Neural cell (in vitro differentiated cells): ENCODE data around the gene SIRT3. TPM values are rescaled to one million over a fixed set of nuclear protein-coding genes. Genes with fewer than 3 reads are reported as not detected.

Experiments
- H2AFZ ChIP-seq: fragments of 200-600, 300-800 bp; sonication (generic), shearing (Covaris generic); 2 replicates; pipeline ENCODE4 v1.6.0; 2014; ENCODE audit warnings: low read depth, mild to moderate bottlenecking, antibody characterized with exemption, low read length, moderate library complexity
- H3F3A ChIP-seq: fragments of 200-600 bp; shearing (Covaris generic); 2 replicates; pipeline ENCODE4 v1.6.1; 2016; ENCODE audit warnings: mild to moderate bottlenecking, moderate library complexity, mixed read lengths, antibody characterized with exemption, low read length; ENCODE audit not compliant: insufficient read depth, poor library complexity, severe bottlenecking
- H3K27ac ChIP-seq: fragments of 200-600, 300-800 bp; sonication (generic), shearing (Covaris generic); 2 replicates; pipeline ENCODE4 v1.5.1; 2014; ENCODE audit warnings: mild to moderate bottlenecking, low read length, moderate library complexity
- H3K27me3 ChIP-seq: fragments of 300-800, 200-600 bp; sonication (generic), shearing (Covaris generic); 2 replicates; pipeline ENCODE4 v1.6.0; 2014; ENCODE audit warnings: mild to moderate bottlenecking, low read depth, low read length, moderate library complexity; ENCODE audit not compliant: insufficient read depth
- H3K36me3 ChIP-seq: fragments of 300-800, 200-600 bp; sonication (generic), shearing (Covaris generic); 2 replicates; pipeline ENCODE4 v1.5.1; 2014; ENCODE audit warnings: mild to moderate bottlenecking, antibody characterized with exemption, low read length, moderate library complexity; ENCODE audit not compliant: insufficient read depth
- H3K4me2 ChIP-seq: fragments of 300-800, 200-600 bp; sonication (generic), shearing (Covaris generic); 2 replicates; pipeline ENCODE4 v1.6.0; 2014; ENCODE audit warnings: mild to moderate bottlenecking, low read length
- H3K4me3 ChIP-seq: fragments of 300-800, 200-600 bp; sonication (generic), shearing (Covaris generic); 2 replicates; pipeline ENCODE4 v1.5.1; 2014; ENCODE audit warnings: mild to moderate bottlenecking, low read length, moderate library complexity
- H3K79me2 ChIP-seq: fragments of 200-600 bp; shearing (Covaris generic); replicated peaks from 2 replicates; pipeline ENCODE4 v1.6.0; 2014; ENCODE audit warnings: mild to moderate bottlenecking, low read length, moderate library complexity; ENCODE audit not compliant: insufficient read depth
- H3K9ac ChIP-seq: fragments of 300-800, 200-600 bp; sonication (generic), shearing (Covaris generic); 2 replicates; pipeline ENCODE4 v1.6.1; 2016; ENCODE audit warnings: mild to moderate bottlenecking, low read length, mixed read lengths
- H3K9me2 ChIP-seq: fragments of 200-600 bp; shearing (Covaris generic); 2 replicates; pipeline ENCODE4 v1.6.1; 2016; ENCODE audit warnings: mild to moderate bottlenecking, low read length, mixed read lengths; ENCODE audit not compliant: insufficient read depth
- H3K9me3 ChIP-seq: fragments of 200-600, 300-800 bp; sonication (generic), shearing (Covaris generic); 2 replicates; pipeline ENCODE4 v1.6.1; 2016; ENCODE audit warnings: mild to moderate bottlenecking, mixed run types, low read length, moderate library complexity, mixed read lengths
- H4K20me1 ChIP-seq: fragments of 200-600 bp; shearing (Covaris generic); 2 replicates; pipeline ENCODE4 v1.6.1; 2016; ENCODE audit warnings: mild to moderate bottlenecking, mixed run types; ENCODE audit not compliant: insufficient read depth
- CTCF ChIP-seq: fragments of 450-650 bp; IDR thresholded peaks from 2 replicates; pipeline ENCODE4 v1.5.1; 2014; ENCODE audit warnings: antibody characterized with exemption, mild to moderate bottlenecking, moderate library complexity; ENCODE audit not compliant: poor library complexity, severe bottlenecking
- EP300 ChIP-seq: fragments of 450-650 bp; conservative IDR thresholded peaks from 2 replicates; pipeline ENCODE4 v1.6.1; 2014; ENCODE audit warnings: antibody characterized with exemption, mild to moderate bottlenecking, moderate library complexity; ENCODE audit not compliant: poor library complexity, severe bottlenecking
- EZH2 ChIP-seq: fragments of 200-600, 300-800 bp; shearing (Covaris generic), sonication (generic); IDR thresholded peaks from 2 replicates; pipeline ENCODE4 v1.6.1; 2014; ENCODE audit warnings: antibody characterized with exemption, low read length, borderline replicate concordance, mild to moderate bottlenecking; ENCODE audit not compliant: insufficient read depth, poor library complexity, severe bottlenecking
- MXI1 ChIP-seq: fragments of 450-650 bp; conservative IDR thresholded peaks from 2 replicates; pipeline ENCODE4 v1.6.1; 2014; ENCODE audit warnings: antibody characterized with exemption, mild to moderate bottlenecking; ENCODE audit not compliant: poor library complexity, severe bottlenecking
- POLR2AphosphoS5 ChIP-seq: IDR thresholded peaks from 2 replicates; pipeline ENCODE4 v1.6.1; 2012
- RAD21 ChIP-seq: fragments of 450-650 bp; conservative IDR thresholded peaks from 2 replicates; pipeline ENCODE4 v1.6.1; 2014; ENCODE audit warnings: antibody characterized with exemption, mild to moderate bottlenecking, moderate library complexity
- REST ChIP-seq: IDR thresholded peaks from 2 replicates; pipeline ENCODE4 v1.6.1; 2012; ENCODE audit warnings: borderline replicate concordance
- SMC3 ChIP-seq: fragments of 450-650 bp; conservative IDR thresholded peaks from 2 replicates; pipeline ENCODE4 v1.6.1; 2014; ENCODE audit warnings: antibody characterized with exemption, mild to moderate bottlenecking, moderate library complexity; ENCODE audit not compliant: poor library complexity
- TAF1 ChIP-seq: IDR thresholded peaks from 2 replicates; pipeline ENCODE4 v1.6.1; 2012; ENCODE audit warnings: low read depth
- polyA plus RNA-seq: library from polyadenylated mRNA; depleted of rRNA; stranded (reverse); fragments of >200 nt; gene quantifications from 2 replicates; pipeline ENCODE4 v1.2.3, GENCODE V29; 2014

The SIRT3 gene
- polyA plus RNA-seq, 1 donor from 2014 or later = 32.9 TPM

DNA sequence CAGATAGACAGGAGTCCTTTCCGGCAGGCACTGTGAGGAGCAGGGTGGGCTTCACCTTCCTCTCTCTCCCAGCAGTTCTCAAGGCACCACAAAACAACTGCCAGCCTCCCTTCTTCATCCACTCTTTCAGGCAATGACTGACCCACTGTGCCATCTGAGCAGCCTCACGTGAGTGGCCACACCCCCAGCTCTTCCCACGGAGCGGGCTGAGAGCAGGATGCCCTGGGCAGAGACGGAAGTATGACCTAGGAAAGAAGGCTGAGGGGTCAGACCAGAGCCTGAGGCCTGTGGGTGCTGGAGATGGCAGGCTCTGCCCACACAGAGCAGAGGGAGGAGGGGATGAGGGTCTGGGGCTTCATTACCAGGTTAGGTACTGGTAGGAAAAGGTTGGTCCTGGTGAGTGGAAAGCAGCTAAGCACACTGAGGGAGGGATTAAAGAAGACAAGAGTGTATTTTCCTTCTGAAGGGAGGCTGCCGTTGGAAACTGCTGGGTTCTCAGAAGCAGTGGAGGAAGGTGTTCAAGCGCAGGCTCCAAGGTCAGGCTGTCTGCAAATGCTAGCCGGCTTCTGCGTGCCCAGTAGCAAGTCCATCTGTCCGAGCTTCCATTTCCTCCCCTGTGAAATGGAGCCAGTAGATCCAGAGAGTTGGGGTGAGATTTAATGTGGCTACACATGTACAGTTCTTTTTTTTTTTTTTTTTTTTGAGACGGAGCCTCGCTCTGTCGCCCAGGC, 46.7 kb upstream of the SIRT3 start:
- H3K4me3 ChIP-seq = no peak overlapping the region
- H4K20me1 ChIP-seq = no peaks in the 10 kb centered on the region
- no peak for TF ChIP-seq EZH2
- no peak for TF ChIP-seq TAF1
- no peak for TF ChIP-seq SMC3
- no peak for TF ChIP-seq CTCF
- TF ChIP-seq EP300 = no peak
- no peak for TF ChIP-seq POLR2AphosphoS5
- no peak for TF ChIP-seq MXI1
- TF ChIP-seq RAD21 = no peak
- no peak for TF ChIP-seq REST
- no peaks in the 10 kb centered on the region for H3K9me2 ChIP-seq
- no peak overlapping the region for H3K27ac ChIP-seq
- H3F3A ChIP-seq = no peaks in the 10 kb centered on the region
- H3K27me3 ChIP-seq = peaks cover 10% of the 10 kb centered on the region
- no peaks in the 10 kb centered on the region for H3K9me3 ChIP-seq
- no peak overlapping the region for H3K9ac ChIP-seq
- no peak overlapping the region for H3K4me2 ChIP-seq
- H2AFZ ChIP-seq = no peak overlapping the region
- no peaks in the 10 kb centered on the region for H3K36me3 ChIP-seq
- no peaks in the 10 kb centered on the region for H3K79me2 ChIP-seq

GRCh38 chr11:282171-282570, 46.0 kb upstream of the SIRT3 start:
- Histone ChIP-seq H3K4me3 (no peak overlapping the region), H3K9me3 (no peaks in the 10 kb centered on the region), H3K27ac (no peak overlapping the region), H3F3A (no peaks in the 10 kb centered on the region), H2AFZ (no peak overlapping the region), H4K20me1 (no peaks in the 10 kb centered on the region), H3K4me2 (no peak overlapping the region), H3K9me2 (no peaks in the 10 kb centered on the region), H3K9ac (no peak overlapping the region), H3K79me2 (no peaks in the 10 kb centered on the region), H3K27me3 (peaks cover 3% of the 10 kb centered on the region), H3K36me3 (no peaks in the 10 kb centered on the region)
- TF ChIP-seq CTCF (no peak), EP300 (no peak)
